Measurements from ENCODE around the gene DGAT2.
A peak's percentile ranks its signal among the peaks of the same experiment; 100 is the strongest.

The DGAT2 gene

DNA sequence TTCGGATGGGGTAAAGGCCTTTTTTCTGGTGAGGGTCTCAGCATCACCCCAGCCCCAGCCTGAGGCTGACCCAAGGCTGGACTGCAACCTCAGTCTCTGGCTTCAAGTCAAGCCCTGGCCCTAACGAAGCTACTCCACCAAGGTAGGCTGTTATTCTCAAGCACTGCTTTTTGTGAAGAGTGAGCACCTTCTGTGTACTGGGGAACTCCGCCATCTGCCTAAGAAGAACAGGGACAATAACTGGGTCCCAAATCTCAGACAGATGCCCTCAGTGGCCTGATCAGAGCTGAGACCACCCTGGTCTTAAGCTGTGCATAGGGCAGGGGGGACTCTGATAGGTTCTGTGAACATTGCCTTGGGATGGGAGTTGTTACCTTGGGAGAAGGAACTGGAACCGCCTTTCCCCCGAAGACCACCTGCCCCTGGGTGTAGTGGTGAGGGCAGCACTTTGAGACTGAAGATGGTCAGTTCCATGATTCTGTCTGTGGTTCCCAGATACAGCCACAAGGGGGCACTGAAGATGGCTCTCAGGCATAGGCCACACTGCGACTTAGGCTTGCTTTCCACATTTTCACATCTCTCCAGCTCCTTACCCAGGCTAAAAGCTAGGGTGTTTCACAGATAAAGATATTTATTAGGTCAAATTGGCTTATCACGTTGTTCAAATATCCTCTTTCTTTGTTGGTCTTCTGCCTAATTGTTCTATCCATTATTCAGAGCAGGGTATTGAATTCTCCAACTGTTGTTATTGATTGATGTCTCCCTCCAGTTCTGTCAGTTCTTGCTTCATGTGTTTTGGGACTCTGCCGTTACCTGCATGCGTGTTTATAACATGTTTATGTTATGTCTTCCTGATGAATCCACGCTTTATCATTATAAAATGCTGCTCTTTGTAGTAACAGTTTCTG lies 34.6 kb downstream of the DGAT2 start:
- DNase-seq, result peak; percentile 78

DNA sequence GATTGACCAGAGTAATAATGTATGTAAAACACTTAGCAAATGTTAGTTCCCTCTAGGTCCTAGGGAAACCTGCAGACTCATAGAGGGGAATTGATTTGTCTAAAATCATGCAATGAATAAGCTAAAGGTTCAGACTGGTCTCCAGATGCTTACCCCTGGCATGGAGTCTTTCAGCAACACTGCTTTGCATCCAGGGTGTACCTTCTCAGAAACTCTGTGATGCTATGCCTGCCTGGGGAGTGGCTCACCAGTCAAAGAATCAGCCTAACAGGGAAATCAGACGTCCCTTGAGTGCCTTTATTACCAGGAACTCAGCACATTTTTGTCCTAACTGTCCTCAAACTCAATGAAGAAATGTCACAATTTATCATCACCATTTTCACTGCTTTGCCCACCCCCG lies 40.5 kb downstream of the DGAT2 start:
- DNase-seq, result no peak

DNA sequence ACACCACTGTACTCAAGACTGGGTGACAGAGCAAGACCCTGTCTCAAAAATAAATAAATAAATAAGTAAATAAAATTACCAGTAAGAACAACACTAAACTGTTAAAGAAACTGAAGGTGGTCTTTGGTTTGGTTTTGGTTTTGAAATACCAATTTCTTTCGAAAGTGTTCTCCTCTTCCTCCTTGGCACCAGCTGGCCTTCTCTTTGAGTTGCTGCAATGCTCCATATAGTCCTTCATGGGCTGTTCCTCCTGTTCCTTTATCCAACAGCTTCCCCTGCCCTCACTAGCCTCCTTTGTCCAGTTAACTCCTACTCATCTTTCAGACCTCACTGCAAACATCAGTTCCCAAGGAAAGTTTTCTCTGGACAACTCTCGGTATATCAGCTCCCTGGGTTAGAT lies 41.4 kb downstream of the DGAT2 start:
- DNase-seq, result no peak

DNA sequence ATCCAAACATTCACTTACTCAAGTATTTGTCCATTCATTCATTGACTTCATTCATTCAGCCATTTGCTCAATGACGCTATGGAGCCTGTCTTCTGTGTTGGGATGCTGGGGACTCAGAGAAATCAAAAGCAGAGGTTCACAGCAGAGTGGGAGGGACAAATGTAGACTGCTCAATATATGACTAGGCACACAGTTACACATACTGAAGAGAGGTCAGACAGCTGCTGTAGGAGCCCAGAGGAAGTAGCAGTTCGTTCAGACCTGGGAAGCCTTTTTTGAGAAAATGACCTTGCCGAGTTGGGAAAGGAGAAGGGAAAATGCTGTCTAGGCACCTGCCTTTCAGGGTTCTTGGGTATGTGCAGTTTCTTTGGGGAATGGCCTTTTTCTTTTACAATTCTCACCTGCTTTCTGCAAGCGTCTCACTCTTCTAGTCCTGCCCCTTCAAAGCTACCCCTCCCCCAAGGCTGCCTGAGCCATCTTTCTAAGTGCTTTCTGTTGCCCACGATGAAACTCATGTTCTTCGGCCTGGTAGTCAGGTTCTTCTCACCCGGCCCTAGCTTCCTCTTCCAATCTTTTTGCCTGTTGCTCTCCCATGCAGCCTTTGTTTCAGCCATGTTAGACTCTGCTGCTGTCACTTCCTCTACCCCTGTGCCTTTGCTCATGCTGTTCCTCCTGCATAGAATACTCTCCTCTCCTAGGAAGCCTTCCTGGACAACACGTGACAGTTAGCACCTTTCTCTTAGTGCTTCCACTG lies 42.2 kb downstream of the DGAT2 start:
- no peak for DNase-seq

DNA sequence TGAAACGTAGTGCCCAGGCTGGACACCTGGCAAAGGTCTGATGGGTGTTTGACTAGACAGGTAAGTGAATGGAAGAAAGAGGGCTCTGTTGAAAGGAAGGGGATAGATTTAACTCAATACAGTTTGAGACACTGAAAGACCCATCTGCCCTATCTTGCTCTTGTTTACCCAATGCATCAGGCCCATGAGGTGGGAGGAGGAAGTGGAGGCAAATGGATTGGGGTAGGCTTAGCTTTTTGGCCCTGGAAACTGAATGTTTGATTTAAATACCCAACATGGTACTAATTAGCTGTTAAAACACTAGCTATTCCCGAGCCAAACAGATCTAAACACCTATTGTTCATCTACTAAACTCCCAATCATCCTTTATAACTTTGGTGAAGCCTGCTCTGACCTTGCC lies 42.9 kb downstream of the DGAT2 start:
- DNase-seq, result no peak

DNA sequence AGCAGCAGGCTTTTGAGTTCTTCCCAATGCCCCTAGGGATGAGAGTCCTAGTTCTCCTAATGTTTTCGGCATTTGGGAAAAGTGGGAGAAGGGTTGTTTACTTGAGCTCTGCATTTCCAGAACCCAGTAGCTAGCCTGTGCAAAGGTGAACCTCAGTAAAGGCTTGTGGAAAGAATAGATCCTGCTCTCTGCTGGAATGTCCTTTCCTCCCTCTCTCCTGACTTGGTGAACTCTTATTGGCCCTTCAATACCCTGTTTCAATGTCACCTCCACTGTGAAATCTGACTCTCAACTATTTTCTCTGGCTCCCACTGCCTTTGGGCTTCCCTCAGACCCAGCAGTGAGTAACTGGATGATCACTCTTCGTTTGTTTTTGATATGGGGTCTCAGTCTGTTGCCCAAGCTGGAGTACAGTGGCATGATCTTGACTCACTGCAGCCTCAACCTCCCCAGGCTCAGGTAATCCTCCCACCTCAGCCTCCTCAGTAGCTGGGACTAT lies 44.0 kb downstream of the DGAT2 start:
- DNase-seq, result peak; percentile 63

DNA sequence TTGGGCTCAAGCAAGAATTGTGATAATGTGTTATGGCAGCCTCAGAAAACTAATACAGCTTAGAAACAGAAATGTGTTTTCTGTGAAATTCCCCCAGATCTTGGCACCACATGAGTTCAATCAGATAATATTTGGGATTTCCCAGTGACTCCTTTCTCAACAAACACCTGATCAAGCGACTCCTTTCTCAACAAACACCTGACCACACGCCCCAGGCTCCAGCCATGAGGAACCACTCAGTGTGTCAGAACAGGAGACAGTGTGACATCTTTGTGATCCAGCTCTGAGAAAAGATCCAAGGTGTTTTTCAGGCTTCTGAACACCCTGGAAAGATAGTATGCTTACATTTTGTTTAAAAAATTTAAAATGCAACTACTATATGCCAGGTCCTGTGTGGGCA lies 44.5 kb downstream of the DGAT2 start:
- DNase-seq, result no peak

DNA sequence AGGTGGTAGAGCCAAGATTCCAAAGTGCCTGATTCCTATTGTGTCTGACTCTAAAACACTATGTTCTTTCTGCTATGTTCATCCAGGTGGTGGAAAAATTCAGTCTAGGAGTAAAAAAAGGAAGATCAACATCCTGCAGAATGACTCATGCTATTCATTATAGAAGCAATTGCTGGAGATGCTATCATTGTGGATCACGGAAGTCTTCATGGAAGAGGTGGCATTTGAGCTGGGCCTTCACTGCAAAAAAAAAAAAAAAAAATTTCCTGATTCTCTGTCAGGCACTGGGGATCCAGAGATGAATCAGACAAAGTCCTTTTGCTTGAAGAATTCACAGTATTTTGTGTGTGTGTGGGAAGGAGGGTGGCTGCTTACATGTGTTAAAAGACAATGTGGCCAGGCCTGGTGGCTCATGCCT lies 45.1 kb downstream of the DGAT2 start:
- DNase-seq, result peak; percentile 46

DNA sequence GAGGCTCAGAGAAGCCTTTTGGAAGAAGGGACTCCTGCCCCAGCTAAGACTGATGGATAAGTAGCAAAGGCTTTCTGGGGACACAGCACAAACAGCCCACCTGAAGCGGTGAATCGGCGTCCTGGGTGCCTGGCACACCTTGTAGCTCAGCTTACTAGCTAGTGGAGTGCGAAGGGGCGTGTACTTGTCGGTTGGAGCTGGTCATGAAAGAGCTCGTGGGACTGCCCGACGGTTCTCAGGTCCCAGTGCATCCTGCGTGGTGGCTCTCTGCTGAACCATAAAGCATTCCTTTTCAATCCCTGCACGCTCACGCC lies 45.7 kb downstream of the DGAT2 start:
- DNase-seq, result no peak

DNA sequence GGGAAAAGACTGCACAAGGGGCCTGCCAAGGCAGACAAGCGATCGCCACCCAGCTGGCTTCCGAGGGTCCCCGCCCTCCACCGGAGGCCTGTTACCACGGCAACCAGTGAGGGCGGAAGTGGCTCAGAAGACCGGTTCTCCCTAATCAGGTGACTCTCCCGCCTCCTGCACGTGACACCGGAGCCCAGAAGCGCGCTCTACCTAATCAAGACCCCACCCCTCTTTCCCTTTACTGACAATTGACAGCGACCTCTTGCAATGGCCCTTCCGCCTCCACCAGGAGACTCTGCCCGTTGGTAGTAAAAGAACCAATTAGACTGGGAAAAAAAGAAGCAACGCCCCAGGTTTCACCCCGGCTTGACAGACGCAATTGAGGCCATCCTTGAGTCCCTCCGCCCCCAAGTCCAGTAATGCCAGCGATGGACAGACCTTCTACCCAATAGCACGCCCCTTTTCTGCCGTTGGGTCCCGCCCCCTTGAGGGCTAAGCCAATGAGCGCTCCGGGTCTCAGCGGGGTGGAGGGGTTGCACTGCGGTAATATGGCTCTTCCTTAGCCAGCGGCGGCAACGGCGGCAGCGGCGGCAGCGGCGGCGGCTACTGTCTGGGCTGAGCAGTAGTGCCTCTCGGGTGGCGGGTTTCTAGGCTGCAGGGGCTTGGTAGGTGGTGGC lies 46.2 kb downstream of the DGAT2 start, which contains the start of gene UVRAG:
Gene UVRAG (plus strand): TSS at position 534 of the 668 bp plus-strand sequence. CDS start 198 bp downstream, outside the sequence.
- peak; percentile 100 for DNase-seq

DNA sequence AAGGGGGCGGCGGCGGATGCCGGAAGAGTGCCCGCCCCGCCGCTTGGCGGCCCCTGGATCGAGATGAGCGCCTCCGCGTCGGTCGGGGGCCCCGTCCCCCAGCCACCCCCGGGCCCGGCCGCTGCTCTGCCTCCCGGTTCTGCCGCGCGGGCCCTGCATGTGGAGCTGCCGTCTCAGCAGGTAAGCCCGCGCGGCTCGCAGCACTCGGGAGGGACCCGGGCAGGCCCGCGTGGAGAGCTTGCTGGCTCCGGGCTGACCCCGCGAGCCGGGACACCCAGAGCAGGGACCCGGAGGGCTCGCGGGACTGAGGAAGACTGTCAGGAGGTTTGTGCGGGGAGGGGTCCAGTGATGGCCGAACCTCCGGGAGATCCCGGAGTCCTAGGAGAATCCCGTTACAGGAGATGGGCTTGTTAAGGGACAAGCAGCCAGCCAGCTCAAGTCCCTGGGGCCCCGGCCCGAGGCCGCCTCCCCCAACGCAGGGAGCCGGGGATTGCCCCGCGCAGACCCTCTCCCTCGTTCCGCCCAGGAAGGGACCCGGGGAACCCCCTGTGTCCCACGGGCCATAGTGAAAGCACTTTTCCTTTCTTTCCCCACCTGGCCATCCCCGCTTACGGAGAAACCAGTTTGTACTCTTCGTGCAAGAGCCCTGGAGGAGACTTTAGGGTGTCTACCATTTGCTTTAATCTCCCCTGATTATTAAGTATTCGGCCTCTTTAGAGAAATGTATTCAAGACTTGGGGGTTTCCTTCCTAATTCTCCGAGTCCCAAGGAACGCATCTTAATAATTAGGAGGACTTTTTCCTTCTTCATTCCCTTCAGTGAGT lies 47.0 kb downstream of the DGAT2 start:
- DNase-seq, result peak; percentile 79

DNA sequence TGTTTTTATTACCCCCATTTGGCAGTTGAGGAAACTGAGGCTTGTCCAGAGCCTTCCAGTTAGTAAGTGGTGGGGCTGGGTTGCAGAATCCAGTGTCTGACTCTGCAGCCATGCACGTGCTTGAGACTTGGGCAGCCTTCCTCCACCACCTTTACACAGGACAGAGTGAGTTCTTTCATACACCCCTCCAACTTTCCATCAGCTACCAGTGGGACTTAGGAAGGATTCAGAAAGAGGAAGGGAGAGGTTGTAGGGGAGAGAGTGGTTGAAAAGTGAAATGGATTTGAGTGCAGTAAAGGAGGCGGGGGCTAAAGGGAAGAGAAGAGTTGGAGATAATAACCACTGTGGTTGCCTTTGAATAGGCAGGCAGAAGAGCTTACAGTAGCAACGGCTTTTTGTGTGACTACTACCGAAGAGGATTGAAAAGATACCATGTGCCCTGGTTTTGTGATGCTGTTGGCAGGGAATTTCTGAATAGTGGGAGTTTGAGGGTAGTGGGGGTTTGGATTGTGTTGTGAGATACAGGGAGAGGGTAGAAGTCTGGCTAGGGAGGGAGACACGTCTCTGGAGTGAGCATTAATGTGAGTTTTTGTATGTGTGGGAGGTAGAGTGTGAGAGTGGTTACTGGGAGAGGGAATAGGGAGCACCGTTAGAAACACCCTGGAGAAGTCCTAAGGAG lies 48.1 kb downstream of the DGAT2 start:
- no peak for DNase-seq

DNA sequence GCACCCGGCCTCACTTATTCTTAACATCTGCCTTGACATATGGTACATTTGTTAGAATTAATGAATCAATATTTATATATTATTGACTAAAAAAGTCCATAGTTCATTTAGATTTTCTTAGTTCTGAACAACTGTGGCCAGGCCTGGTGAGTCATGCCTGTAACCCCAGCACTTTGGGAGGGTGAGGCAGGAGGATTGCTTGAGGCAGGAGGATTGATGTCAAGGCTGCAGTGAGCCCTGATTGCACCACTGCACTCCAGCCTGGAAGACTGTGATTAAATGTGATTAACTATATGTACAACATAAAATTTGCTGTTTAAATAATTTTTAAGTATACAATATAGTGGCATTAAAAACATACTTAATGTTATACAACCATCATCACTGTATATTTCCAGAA lies 52.1 kb downstream of the DGAT2 start:
- no peak for DNase-seq

DNA sequence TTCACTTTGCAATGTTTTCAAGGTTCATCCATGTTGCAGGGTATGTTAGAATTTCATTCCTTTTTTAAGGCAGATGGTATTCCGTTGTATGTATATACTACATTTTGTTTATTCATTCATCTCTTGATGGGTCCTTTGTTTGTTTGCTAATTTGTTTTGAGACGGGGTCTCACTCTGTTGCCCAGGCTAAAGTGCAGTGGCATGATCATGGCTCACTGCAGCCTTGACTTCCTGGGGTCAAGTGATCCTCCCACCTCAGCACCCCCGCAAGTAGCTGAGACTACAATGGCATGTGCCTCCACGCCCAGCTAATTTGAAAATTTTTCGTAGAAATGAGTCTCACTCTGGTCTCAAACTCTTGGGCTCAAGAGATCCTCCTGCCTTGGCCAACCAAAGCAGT lies 52.6 kb downstream of the DGAT2 start:
- DNase-seq, result no peak

DNA sequence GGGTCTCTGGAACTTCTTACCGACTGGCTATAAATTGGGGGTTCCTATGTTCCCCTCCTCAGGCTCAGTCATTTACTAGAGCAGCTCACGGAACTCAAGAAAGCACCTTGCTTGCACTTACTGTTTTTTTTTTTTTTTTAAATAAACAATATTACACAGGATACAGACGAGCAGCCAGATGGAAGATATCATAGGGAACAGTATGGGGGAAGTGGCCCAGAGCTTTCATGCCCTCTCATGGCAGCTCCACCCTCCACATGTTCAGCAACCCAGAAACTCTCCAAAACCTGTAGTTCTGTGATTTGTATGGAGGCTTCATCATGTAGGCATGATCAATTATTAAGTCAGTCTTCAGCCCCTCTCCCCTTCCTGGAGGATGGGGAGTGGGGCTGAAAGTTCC lies 54.0 kb downstream of the DGAT2 start:
- DNase-seq, result no peak

DNA sequence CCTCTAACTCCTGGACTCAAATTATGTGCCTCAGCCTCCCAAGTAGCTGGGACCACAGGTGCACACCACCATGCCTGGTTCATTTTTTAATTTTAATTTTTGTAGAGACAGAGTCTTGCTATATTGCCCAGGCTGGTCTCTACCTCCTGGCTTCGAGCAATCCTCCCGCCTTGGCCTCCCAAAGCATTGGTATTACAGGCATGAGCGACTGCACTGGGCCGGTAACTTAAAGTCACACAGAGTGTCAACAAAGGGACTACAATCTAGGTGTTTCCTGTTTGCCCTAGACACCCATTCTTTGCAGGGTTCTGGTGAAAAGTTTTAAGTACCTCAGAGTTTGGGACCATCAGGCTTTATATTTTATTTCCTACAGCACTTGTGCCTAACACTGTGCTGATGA lies 54.8 kb downstream of the DGAT2 start:
- DNase-seq, result no peak

DNA sequence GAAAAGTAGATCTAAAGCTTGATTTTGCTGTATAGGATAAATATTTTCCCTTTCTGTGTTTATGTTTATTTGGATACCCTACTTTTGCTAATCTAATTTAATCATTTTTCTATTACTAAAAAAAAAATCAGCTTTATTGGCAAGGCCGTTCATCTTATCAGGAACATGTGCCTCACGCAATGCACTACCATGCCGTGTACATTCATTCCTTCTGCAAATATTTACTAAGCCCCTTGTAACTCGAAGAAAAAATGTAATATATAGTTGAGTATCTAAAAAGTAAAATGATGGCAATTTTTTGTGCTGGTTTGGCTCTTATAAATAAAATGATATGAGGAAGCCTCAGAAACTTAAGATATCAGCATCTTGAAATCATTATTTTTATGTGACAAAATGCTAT lies 55.4 kb downstream of the DGAT2 start:
- DNase-seq, result no peak

DNA sequence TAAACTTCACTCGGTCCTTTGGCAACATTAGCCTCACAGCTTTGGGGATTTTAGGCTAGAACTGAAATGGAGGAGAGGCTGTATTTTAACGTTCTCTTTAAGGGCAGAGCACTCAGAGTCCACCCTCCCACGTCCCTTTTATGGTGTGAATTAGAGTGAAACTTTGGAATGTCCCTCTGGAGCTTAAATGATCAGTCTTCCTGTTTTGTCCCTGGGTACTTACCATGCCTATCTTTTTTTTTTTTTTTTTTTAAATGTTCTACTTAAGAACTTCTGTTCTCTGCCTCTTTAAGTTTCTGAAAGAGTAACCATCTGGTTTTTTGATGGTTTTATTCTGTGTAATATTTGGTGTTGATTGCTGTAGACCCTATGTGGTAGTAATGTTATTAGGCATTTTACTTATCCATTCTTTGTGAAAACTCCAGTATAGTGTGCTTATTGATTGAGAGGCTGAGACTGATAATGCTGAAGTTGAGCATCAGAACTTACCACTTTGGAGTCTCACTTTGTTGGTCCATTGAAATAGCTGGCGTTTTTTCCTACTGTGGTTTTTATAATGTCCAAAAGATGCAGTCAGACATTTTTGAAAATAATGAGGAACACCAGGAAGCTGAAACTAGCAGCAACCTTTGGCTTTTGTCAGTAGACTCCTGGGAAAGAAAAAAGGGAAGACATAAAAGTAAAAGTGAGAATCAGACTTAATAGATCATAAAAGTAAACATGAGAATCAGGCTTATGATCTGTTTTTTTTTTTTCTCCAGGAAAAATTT lies 58.1 kb downstream of the DGAT2 start:
- DNase-seq, result no peak

DNA sequence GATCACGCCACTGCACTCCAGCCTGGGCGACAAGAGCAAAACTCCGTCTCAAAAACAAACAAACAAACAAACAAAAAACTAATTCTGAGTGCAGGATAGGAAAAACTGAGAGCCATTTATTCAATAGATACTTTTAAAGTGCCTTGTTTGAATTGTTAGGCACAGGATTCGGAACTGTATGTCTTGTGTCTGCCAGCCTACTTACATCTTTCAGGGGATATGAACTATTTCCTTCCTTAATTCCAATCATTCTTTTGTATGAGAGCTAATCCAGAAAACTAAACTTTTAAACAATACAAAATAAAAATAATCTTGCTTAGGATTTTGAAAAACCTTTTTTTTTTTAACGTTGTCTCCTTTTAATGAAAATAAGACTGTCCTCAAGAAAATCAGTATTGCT lies 59.0 kb downstream of the DGAT2 start:
- DNase-seq, result no peak

DNA sequence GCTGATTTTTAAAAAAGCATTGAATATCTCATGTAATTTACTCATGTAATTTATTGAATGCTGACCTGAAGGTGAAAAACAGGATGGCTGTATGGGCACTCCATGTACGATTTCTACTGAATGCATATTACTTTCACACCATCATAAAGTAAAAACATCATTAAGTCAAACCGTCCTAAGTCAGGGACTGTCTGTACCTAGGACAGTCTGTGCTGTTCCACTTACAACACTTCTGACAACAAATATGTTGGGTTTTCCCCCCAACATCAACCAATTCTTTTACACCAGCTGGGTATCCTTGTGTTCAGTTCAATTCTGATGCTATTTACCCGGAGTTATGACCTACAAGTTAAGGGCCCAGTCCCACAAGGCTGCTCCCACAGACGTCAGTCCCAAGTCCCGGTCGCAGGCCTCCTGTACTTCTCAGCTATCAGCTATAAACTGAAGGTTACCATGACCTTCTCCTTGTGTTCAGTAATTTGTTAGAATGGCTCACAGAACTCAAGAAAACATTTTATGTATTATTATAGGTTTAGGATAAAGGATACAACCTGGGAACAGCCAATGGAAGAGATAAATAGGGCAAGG lies 63.4 kb downstream of the DGAT2 start:
- no peak for DNase-seq

DNA sequence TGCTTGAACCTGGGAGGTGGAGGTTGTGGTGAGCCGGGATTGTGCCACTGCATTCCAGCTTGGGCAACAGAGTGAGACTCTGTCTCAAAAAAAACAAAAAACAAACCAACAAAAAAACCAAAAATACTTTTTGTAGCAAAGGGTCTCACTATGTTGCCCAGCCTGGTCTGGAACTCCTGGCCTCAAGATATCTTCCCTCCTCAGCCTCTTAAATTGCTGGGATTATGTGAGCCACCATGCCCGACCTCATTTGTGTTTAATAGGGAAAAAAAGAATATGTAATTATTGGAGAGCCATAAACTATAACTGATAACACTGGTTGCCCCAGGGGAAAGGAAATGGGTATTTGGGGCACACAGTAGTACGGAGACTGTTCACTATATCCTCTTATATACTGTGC lies 66.2 kb downstream of the DGAT2 start:
- DNase-seq, result peak; percentile 3

Measured in islet precursor cell (in vitro differentiated cells).